Right forelimb (tissue), 1 donor: Measurements from ENCODE around the gene DDX23.
"Not testable (repeated sequence)": the region's sequence is repeated elsewhere in the genome, so short reads cannot be mapped to it uniquely, and the experiment has no call there.

ENCODE experiments used
- DNase-seq: peaks from one replicate; pipeline ENCODE4 v3.0.0-alpha.2; 2018

Gene DDX23

DNA sequence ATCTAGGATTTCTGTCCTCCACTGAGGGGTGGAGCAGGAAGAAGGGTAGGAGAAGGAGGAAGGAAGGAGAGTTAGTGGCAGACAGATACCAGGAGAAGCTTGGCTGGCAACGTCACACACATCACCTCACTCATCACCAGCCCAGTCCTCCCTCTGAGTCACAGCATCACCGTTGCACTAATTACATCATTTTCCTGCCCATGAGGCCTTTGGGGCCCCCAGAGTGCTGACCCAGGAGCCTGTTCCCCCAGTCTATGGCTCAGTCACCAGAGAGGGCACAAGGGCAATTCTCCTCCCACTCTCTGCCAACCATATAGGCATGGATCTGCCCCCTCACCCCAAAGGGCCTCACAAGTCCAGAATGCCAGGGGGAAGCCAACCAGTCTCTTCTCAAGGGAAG, 9.1 kb upstream of the DDX23 start:
- DNase-seq = no peak

GRCh38 chr12:48860236-48860635, 8.3 kb upstream of the DDX23 start:
- DNase-seq = not testable (repeated sequence)

GRCh38 chr12:48859607-48860006, 7.6 kb upstream of the DDX23 start:
- DNase-seq = no peak

- DNase-seq = no peak
Measured at GRCh38 chr12:48858043-48858442, 6.1 kb upstream of the DDX23 start.

DNA sequence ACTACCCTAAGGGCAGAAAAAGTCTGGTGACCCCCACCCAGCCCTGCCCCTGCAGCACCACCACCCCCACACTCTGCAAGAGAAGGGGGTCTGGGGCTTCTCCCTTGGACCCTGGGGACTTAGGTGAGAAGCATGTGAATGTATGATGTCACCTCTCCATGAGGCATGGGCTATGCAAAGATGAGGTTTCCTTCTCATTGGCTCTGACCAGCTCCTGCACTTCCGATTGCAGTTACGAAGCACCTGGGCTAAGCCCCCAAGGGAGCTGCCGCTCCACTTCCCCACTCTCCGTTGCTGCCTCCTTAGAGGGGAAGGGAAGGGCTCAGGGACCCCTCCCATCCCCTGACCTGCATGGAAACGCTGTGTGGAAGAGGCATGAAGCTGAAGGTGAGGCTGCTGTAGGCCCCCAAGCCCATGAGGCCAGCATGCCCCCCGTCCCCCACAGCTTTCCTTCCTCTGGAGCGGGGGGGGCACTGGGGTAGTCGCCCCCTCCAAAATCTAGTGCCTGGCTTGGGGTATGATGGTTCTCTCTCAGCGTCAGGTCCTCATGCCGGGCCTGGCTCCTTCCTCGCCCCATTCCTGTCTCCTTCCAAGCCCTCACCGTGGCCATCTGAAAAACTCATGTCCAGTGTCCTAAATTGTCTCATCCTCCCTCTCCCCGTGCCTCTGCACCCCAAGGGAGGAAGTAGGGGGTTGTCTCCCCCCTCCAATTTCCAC, 5.5 kb upstream of the DDX23 start:
- no peak for DNase-seq

GRCh38 chr12:48856379-48856778, 4.4 kb upstream of the DDX23 start:
- no peak for DNase-seq

DNA sequence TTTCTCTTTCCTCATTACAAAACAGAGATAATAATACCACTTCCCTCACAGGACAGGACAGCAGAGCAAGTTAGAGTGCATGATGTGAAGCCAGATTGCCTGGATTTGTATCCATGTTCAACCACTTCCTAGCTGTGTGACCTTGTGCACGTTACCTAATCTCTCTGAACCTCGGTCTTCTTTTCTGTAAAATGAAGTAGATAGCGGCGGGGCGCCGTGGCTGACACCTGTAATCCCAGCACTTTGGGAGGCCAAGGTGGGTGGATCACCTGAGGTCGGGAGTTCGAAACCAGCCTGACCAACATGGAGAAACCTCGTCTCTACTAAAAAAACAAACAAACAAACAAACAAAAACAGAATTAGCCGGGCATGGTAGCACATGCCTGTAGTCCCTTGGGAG, 3.0 kb upstream of the DDX23 start:
- not testable (repeated sequence) for DNase-seq

GRCh38 chr12:48854488-48854887, 2.5 kb upstream of the DDX23 start:
- DNase-seq = no peak

DNA sequence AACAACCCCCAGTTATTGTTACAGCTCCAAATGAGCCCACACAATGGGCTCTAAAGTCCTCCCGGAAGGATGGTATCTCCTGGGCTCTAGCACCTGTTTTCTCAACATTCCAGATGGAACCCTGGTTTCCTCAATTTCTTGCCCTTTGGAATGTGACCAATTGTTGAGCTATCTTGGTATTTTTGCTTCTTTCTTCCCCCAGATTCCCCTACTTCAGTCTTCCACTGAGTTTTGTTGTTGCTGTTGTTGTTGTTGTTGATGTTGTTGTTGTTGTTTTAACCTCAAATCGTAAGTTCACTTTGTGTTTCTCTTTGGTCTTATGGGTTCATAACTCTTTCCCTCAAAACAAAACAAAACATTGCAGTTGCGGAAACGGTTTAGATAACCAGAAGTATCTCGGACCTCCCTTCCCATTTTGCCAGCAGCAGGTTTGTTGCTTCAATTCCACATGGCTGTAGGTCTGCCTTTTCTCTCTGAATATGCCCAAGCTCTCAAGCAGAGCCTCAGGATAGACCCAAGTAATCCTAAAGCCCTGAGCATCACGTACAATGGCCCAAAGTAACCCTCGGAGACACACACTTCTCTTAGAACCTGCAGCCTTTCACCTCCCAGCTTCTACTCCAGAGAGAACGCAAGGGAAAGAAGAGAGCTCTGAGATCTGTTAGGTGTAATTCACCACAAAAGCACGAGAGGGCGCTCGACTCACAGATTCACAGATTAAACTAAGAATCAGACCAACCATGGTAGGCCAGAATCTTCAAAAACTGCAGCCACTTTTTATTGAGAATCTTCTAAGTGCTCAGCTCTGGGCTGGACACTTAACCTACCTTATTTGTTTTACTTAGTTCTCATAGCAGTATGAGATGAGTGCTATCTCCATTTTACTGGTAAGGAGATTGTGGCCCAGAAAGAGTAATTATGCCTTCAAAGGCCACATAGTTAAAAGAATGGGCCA, 1.0 kb upstream of the DDX23 start:
- DNase-seq = peak; percentile 92

GRCh38 chr12:48842021-48842420, 9.9 kb downstream of the DDX23 start:
- not testable (repeated sequence) for DNase-seq

- DNase-seq = no peak
Measured at GRCh38 chr12:48838048-48838447, 13.9 kb downstream of the DDX23 start.

DNA sequence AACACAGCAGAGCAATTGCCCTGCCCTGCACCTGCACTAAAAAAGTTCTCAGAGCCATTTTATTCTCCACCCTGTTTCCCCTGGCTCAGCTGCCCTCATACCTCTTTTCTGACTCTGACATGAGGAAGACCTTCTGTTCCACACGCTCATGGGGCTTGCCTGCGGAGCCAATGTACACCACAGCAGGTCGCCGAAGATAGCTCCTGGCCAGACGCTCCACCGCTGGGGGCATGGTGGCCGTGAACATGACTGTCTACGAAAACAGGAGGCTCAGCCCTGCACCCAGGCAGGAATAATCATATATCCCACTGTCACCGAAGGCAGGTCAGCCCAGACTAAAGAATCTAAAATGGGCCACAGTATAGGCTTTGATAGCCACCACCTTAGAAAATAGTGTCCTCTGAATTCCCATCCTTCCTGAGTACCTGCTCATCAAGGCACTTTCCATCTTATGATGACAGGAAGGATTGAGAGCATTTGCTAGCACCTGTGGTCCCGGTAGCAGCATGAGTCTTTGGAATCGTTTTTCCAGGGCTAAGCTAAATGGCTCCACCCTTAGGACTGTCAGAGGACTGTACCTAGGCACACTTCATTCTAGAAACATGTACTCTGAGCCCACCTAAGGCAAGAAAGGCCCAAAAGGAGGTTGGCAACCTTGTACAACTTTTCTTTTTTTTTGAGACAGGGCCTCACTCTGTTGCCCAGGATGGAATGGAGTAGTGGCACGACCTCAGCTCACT, 19.5 kb downstream of the DDX23 start:
- DNase-seq = no peak

GRCh38 chr12:48831257-48831656, 20.7 kb downstream of the DDX23 start:
- DNase-seq = no peak

- DNase-seq = no peak
Measured at GRCh38 chr12:48828841-48829575, 23.0 kb downstream of the DDX23 start.

- no peak for DNase-seq
Measured at GRCh38 chr12:48828293-48828692, 23.7 kb downstream of the DDX23 start.

DNA sequence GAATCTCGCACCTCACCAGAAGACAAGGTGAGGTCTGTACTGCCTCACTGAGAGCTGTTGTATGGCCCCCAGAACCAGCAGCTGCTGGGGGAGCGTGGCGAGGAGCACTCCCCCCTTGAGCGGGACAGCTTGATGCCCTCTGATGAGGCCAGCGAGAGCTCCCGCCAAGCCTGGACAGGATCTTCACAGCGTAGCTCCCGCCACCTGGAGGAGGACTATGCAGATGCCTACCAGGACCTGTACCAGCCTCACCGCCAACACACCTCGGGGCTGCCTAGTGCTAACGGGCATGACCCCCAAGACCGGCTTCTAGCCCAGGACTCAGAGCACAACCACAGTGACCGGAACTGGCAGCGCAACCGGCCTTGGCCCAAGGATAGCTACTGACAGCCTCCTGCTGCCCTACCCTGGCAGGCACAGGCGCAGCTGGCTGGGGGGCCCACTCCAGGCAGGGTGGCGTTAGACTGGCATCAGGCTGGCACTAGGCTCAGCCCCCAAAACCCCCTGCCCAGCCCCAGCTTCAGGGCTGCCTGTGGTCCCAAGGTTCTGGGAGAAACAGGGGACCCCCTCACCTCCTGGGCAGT, 24.4 kb downstream of the DDX23 start:
- no peak for DNase-seq

GRCh38 chr12:48827026-48827425, 24.9 kb downstream of the DDX23 start:
- no peak for DNase-seq

- no peak for DNase-seq
Measured at GRCh38 chr12:48826209-48826855, 25.6 kb downstream of the DDX23 start.

DNA sequence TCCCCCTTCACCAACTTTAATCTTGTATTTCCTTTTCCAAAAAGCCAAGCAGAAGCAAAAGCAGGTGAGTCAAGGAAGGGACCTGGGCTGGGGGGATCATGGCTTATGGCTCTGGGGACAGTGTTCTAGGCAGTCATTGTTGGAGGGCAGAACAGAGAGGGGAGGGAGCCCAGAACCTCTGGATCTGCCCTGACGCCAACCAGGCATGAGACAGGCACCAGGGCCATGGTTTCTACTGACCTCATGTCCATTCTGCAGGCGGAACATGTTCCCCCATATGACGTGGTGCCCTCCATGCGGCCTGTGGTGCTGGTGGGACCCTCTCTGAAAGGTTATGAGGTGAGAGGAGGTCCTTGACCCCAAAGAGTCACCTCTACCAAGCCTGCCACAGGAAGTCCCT, 27.1 kb downstream of the DDX23 start:
- DNase-seq = no peak

GRCh38 chr12:48824112-48824511, 27.9 kb downstream of the DDX23 start:
- DNase-seq = no peak

- DNase-seq = no peak
Measured at GRCh38 chr12:48823281-48823680, 28.7 kb downstream of the DDX23 start.

- no peak for DNase-seq
Measured at GRCh38 chr12:48822711-48823110, 29.3 kb downstream of the DDX23 start.
